ENCODE measurements around the gene MINDY1.

- TF ChIP-seq CTCF (IDR thresholded peaks at IDR 0.05): no peak
- TF ChIP-seq EP300 (IDR thresholded peaks at IDR 0.05): no peak
Observed at GRCh38 chr1:151012684-151013471, 6.2 kb upstream of the MINDY1 start.

All from sigmoid colon (tissue), 4 donors.